Measurements from ENCODE around the gene MRGPRD.

Gene MRGPRD

DNA sequence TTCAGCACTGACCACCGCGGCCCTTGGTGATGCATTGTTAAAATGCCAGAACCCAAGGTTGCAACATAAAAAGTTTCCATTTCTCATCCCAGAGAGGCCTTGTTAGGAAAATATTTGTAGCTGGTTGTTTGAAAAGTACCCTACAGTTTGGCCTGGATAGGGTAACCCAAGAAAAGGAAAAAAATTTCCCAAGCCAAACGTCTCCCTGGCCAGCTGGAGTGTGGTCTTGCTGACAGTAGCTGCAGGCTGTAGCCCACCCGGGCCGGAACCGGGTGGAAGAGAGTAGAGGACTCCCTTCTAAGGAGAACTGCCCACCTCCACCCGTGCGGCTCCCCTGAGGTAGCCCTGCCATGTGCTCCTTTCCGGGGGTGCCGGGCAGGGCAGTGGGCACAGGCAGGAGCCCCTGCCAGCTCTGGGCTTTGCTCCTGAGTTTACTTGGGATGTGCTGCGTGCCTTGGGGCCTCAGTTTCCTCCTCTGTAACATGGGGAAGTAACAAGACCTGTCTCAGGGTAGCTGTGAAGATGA is 38.6 kb downstream of the MRGPRD start:
- DNase-seq = no peak

GRCh38 chr11:68941324-68942094 is 39.3 kb downstream of the MRGPRD start:
- no peak for DNase-seq

GRCh38 chr11:68940651-68941323 is 40.0 kb downstream of the MRGPRD start:
- DNase-seq = no peak

DNA sequence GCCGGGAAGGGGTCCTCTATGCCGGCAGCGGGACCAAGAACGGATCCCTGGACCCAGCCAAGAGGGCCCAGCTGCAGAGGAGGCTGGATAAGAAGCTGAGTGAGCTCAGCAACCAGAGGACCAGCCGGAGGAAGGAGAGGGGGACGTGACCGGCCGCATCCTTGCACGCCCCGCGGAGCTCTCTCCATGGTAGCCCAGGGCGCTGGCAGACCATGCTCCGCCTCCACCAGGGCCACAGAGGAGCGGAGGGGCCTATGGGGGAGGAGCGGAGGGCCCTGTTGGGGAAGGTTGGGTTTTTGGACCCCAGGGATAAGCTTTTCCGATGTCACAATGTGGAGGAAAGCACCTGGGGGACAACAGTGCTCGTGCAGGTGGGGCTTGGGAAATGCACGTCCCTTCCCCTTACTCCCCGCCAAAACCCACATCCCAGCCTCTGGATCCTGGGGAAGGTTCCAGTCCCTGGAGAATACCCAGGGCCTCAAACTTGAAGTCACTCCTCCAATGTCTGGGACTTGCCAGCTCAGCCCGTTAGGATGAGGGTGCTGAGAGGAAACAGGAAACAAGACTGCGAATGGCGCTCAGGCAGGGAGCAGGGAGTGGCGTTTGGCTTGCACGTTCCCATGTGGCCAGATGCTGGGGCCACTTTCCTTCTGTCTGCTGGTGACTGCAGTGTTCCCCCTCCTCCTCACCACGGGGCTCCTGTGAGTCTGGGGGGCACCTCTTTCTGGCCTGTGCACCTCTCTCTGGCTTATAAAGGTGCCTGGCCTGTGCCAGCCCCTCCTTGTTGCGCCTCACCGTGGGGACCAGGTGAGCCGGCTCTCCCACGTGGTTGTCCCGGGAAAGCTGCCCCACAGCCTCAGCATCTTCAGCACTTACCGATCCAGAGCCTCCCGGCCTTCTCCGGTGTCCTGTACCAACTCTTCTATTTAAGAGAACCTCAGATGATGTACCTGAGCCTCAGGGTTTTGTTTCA is 40.9 kb downstream of the MRGPRD start:
- DNase-seq = no peak

- DNase-seq = no peak
Measured at GRCh38 chr11:68938816-68939582, 41.8 kb downstream of the MRGPRD start.

GRCh38 chr11:68938088-68938487 is 42.7 kb downstream of the MRGPRD start:
- DNase-seq = no peak

- no peak for DNase-seq
Measured at GRCh38 chr11:68936676-68937620, 43.8 kb downstream of the MRGPRD start.

DNA sequence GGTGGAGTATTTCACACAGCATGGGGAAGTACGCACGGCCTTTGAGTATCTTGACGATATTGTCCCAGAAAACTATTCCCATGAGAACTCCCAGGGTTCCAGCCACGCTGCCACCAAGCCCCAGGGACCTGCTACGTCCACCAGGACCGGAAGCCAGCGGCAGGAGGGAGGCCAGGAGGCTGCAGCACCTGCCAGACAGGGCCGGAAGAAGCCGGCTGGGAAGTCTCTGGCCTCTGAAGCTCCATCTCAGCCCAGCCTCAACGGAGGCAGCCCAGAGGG is 44.5 kb downstream of the MRGPRD start:
- no peak for DNase-seq

- no peak for DNase-seq
Measured at GRCh38 chr11:68935516-68936357, 45.0 kb downstream of the MRGPRD start.

- DNase-seq = no peak
Measured at GRCh38 chr11:68935066-68935465, 45.7 kb downstream of the MRGPRD start.

GRCh38 chr11:68934666-68935065 is 46.1 kb downstream of the MRGPRD start:
- no peak for DNase-seq

DNA sequence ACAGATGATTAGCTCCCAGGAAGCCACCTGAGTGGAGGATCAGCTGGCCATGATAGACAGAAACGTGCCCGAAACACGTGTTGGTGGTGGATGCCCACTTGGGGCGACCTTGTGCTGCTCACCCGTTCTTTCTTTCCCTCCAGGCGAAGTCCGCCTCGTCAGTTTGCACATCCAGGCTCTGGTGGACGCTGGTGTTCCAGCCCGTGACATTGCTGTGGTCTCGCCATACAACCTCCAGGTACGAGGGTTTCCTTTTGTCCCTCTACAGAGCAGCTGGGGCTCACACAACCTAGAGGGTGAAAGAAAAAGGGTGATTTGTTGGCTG is 46.5 kb downstream of the MRGPRD start:
- DNase-seq = no peak

- no peak for DNase-seq
Measured at GRCh38 chr11:68933605-68934320, 47.0 kb downstream of the MRGPRD start.

GRCh38 chr11:68932933-68933577 is 47.7 kb downstream of the MRGPRD start:
- no peak for DNase-seq

DNA sequence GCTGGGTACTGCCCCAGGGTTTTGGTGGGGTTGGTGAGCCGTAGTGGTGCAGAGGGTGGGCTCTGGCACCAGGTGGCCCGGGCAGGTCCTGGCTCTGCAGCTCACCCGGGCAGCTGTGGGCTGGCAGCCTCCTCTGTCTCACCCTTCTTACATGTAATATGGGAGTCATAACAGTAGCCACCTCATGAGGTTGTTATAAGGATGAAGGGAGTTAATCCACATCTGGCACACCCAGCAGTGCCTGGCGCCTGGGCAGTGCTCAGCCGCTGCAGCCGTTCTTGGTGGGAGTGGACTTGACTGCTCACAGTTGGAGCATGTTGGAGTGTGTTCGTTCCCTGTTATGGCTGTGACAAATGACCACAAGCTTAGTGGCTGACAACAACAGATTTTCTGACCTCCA is 48.4 kb downstream of the MRGPRD start:
- DNase-seq = no peak

- DNase-seq = no peak
Measured at GRCh38 chr11:68931911-68932310, 48.9 kb downstream of the MRGPRD start.

DNA sequence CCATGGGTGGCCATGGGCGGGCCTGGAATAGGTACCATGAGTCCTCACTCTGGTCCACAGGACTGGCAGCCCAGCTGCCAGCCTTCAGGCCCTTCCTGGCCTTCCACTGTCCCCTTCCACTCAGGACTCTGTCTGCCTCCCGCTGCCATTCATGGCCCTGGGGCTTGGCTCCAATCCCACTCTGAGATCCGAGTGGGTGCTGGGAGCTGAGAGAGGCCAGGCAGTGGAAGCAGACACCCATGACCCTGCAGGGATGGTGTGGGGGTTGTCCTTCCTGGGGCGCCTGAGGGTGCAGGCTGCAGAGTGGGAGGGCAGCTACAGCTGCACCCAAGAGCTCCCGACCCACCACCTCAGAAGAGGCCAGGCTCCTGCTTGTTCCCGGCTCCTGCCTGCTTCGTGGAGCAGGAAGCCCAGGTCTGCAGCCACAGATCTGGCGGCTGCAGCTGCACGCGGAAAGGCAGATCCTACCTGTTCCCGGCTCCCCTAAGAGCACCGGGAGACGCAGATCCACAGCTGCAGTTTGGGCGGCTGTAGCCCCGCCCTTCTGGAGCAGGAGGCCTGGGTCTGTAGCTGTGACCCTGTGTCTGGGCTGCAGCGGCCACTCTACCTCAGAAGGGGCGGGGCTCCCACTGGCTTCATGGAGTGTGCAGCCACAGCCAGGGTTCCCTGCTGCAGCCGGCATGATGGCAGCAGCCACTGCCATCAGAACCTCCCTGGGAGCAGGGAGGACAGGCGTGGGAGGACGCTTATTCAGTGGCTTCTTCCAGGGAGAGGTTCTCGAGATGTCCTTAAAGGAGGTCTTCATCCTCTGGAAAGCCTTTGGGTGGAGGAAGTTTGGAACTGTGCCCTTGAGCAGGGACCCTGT is 49.6 kb downstream of the MRGPRD start:
- no peak for DNase-seq

Data from CD4-positive, alpha-beta T cell treated with Interleukin-6 for 4 hours (primary cell).